Neural cell (in vitro differentiated cells): ENCODE measurements around the gene AICDA. TPM values are rescaled to one million over a fixed set of nuclear protein-coding genes. Genes with fewer than 3 reads are reported as not detected.

Source experiments
- H2AFZ ChIP-seq: fragments of 200-600, 300-800 bp; sonication (generic), shearing (Covaris generic); 2 replicates; pipeline ENCODE4 v1.6.0; 2014; ENCODE audit warnings: low read depth, mild to moderate bottlenecking, antibody characterized with exemption, low read length, moderate library complexity
- H3F3A ChIP-seq: fragments of 200-600 bp; shearing (Covaris generic); 2 replicates; pipeline ENCODE4 v1.6.1; 2016; ENCODE audit warnings: mild to moderate bottlenecking, moderate library complexity, mixed read lengths, antibody characterized with exemption, low read length; ENCODE audit not compliant: insufficient read depth, poor library complexity, severe bottlenecking
- H3K27ac ChIP-seq: fragments of 200-600, 300-800 bp; sonication (generic), shearing (Covaris generic); 2 replicates; pipeline ENCODE4 v1.5.1; 2014; ENCODE audit warnings: mild to moderate bottlenecking, low read length, moderate library complexity
- H3K27me3 ChIP-seq: fragments of 300-800, 200-600 bp; sonication (generic), shearing (Covaris generic); 2 replicates; pipeline ENCODE4 v1.6.0; 2014; ENCODE audit warnings: mild to moderate bottlenecking, low read depth, low read length, moderate library complexity; ENCODE audit not compliant: insufficient read depth
- H3K36me3 ChIP-seq: fragments of 300-800, 200-600 bp; sonication (generic), shearing (Covaris generic); 2 replicates; pipeline ENCODE4 v1.5.1; 2014; ENCODE audit warnings: mild to moderate bottlenecking, antibody characterized with exemption, low read length, moderate library complexity; ENCODE audit not compliant: insufficient read depth
- H3K4me2 ChIP-seq: fragments of 300-800, 200-600 bp; sonication (generic), shearing (Covaris generic); 2 replicates; pipeline ENCODE4 v1.6.0; 2014; ENCODE audit warnings: mild to moderate bottlenecking, low read length
- H3K4me3 ChIP-seq: fragments of 300-800, 200-600 bp; sonication (generic), shearing (Covaris generic); 2 replicates; pipeline ENCODE4 v1.5.1; 2014; ENCODE audit warnings: mild to moderate bottlenecking, low read length, moderate library complexity
- H3K79me2 ChIP-seq: fragments of 200-600 bp; shearing (Covaris generic); replicated peaks from 2 replicates; pipeline ENCODE4 v1.6.0; 2014; ENCODE audit warnings: mild to moderate bottlenecking, low read length, moderate library complexity; ENCODE audit not compliant: insufficient read depth
- H3K9ac ChIP-seq: fragments of 300-800, 200-600 bp; sonication (generic), shearing (Covaris generic); 2 replicates; pipeline ENCODE4 v1.6.1; 2016; ENCODE audit warnings: mild to moderate bottlenecking, low read length, mixed read lengths
- H3K9me2 ChIP-seq: fragments of 200-600 bp; shearing (Covaris generic); 2 replicates; pipeline ENCODE4 v1.6.1; 2016; ENCODE audit warnings: mild to moderate bottlenecking, low read length, mixed read lengths; ENCODE audit not compliant: insufficient read depth
- H3K9me3 ChIP-seq: fragments of 200-600, 300-800 bp; sonication (generic), shearing (Covaris generic); 2 replicates; pipeline ENCODE4 v1.6.1; 2016; ENCODE audit warnings: mild to moderate bottlenecking, mixed run types, low read length, moderate library complexity, mixed read lengths
- H4K20me1 ChIP-seq: fragments of 200-600 bp; shearing (Covaris generic); 2 replicates; pipeline ENCODE4 v1.6.1; 2016; ENCODE audit warnings: mild to moderate bottlenecking, mixed run types; ENCODE audit not compliant: insufficient read depth
- EP300 ChIP-seq: fragments of 450-650 bp; conservative IDR thresholded peaks from 2 replicates; pipeline ENCODE4 v1.6.1; 2014; ENCODE audit warnings: antibody characterized with exemption, mild to moderate bottlenecking, moderate library complexity; ENCODE audit not compliant: poor library complexity, severe bottlenecking
- EZH2 ChIP-seq: fragments of 200-600, 300-800 bp; shearing (Covaris generic), sonication (generic); IDR thresholded peaks from 2 replicates; pipeline ENCODE4 v1.6.1; 2014; ENCODE audit warnings: antibody characterized with exemption, low read length, borderline replicate concordance, mild to moderate bottlenecking; ENCODE audit not compliant: insufficient read depth, poor library complexity, severe bottlenecking
- MXI1 ChIP-seq: fragments of 450-650 bp; conservative IDR thresholded peaks from 2 replicates; pipeline ENCODE4 v1.6.1; 2014; ENCODE audit warnings: antibody characterized with exemption, mild to moderate bottlenecking; ENCODE audit not compliant: poor library complexity, severe bottlenecking
- POLR2AphosphoS5 ChIP-seq: IDR thresholded peaks from 2 replicates; pipeline ENCODE4 v1.6.1; 2012
- RAD21 ChIP-seq: fragments of 450-650 bp; conservative IDR thresholded peaks from 2 replicates; pipeline ENCODE4 v1.6.1; 2014; ENCODE audit warnings: antibody characterized with exemption, mild to moderate bottlenecking, moderate library complexity
- SMC3 ChIP-seq: fragments of 450-650 bp; conservative IDR thresholded peaks from 2 replicates; pipeline ENCODE4 v1.6.1; 2014; ENCODE audit warnings: antibody characterized with exemption, mild to moderate bottlenecking, moderate library complexity; ENCODE audit not compliant: poor library complexity
- TAF1 ChIP-seq: IDR thresholded peaks from 2 replicates; pipeline ENCODE4 v1.6.1; 2012; ENCODE audit warnings: low read depth
- polyA plus RNA-seq: library from polyadenylated mRNA; depleted of rRNA; stranded (reverse); fragments of >200 nt; gene quantifications from 2 replicates; pipeline ENCODE4 v1.2.3, GENCODE V29; 2014
- small RNA-seq, 3 experiments: library from RNA; depleted of rRNA; stranded (forward); fragments of <200 nt; gene quantifications; one replicate each; pipeline ENCODE3, GENCODE V24; 2012
- TF ChIP-seq, protein P1 (sequence below): IDR thresholded peaks from 2 replicates; pipeline ENCODE4 v1.6.1; 2012; ENCODE audit warnings: borderline replicate concordance
- TF ChIP-seq, protein P2 (sequence below): fragments of 450-650 bp; IDR thresholded peaks from 2 replicates; pipeline ENCODE4 v1.5.1; 2014; ENCODE audit warnings: antibody characterized with exemption, mild to moderate bottlenecking, moderate library complexity; ENCODE audit not compliant: poor library complexity, severe bottlenecking

AICDA gene
- polyA plus RNA-seq, 1 donor from 2014 or later = not detected

DNA sequence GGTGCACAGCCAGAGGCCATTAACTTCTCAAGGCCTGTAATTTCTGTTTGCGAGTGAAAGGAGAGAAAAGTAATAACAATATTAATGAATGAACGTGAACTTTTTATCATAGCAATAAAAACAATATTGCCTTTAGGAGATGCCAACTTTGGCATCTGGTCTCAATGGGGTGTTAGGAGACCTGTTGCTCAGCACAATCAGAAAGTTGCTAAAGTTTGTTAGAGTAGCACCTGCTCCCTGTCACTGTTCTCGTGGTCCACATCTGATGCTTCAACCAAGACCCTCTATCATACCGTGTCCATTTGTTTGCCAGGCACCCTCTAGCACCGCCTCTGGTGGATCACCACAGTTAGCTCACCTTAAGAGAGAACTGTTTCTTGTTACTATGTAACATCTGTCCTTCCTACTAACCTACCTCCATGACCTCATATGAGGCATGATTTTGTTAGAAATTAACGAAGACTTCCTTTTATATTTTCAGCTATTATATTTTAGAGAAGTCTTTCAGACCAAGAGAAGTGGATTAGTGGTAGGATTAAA lies 59.5 kb downstream of the AICDA start:
- H3K36me3 ChIP-seq = no peaks in the 10 kb centered on the region
- no peak overlapping the region for H3K9ac ChIP-seq
- H3K27ac ChIP-seq = no peak overlapping the region
- TF ChIP-seq MXI1 = no peak
- TF ChIP-seq, protein P1, sequence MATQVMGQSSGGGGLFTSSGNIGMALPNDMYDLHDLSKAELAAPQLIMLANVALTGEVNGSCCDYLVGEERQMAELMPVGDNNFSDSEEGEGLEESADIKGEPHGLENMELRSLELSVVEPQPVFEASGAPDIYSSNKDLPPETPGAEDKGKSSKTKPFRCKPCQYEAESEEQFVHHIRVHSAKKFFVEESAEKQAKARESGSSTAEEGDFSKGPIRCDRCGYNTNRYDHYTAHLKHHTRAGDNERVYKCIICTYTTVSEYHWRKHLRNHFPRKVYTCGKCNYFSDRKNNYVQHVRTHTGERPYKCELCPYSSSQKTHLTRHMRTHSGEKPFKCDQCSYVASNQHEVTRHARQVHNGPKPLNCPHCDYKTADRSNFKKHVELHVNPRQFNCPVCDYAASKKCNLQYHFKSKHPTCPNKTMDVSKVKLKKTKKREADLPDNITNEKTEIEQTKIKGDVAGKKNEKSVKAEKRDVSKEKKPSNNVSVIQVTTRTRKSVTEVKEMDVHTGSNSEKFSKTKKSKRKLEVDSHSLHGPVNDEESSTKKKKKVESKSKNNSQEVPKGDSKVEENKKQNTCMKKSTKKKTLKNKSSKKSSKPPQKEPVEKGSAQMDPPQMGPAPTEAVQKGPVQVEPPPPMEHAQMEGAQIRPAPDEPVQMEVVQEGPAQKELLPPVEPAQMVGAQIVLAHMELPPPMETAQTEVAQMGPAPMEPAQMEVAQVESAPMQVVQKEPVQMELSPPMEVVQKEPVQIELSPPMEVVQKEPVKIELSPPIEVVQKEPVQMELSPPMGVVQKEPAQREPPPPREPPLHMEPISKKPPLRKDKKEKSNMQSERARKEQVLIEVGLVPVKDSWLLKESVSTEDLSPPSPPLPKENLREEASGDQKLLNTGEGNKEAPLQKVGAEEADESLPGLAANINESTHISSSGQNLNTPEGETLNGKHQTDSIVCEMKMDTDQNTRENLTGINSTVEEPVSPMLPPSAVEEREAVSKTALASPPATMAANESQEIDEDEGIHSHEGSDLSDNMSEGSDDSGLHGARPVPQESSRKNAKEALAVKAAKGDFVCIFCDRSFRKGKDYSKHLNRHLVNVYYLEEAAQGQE = no peak
- TF ChIP-seq EP300 = no peak
- no peak for TF ChIP-seq POLR2AphosphoS5
- TF ChIP-seq, protein P2, sequence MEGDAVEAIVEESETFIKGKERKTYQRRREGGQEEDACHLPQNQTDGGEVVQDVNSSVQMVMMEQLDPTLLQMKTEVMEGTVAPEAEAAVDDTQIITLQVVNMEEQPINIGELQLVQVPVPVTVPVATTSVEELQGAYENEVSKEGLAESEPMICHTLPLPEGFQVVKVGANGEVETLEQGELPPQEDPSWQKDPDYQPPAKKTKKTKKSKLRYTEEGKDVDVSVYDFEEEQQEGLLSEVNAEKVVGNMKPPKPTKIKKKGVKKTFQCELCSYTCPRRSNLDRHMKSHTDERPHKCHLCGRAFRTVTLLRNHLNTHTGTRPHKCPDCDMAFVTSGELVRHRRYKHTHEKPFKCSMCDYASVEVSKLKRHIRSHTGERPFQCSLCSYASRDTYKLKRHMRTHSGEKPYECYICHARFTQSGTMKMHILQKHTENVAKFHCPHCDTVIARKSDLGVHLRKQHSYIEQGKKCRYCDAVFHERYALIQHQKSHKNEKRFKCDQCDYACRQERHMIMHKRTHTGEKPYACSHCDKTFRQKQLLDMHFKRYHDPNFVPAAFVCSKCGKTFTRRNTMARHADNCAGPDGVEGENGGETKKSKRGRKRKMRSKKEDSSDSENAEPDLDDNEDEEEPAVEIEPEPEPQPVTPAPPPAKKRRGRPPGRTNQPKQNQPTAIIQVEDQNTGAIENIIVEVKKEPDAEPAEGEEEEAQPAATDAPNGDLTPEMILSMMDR = no peak
- no peak for TF ChIP-seq TAF1
- no peak for TF ChIP-seq RAD21
- no peak for TF ChIP-seq SMC3
- TF ChIP-seq EZH2 = no peak
- H2AFZ ChIP-seq = no peak overlapping the region
- H3K9me2 ChIP-seq = no peaks in the 10 kb centered on the region
- no peaks in the 10 kb centered on the region for H3K9me3 ChIP-seq
- no peak overlapping the region for H3K4me3 ChIP-seq
- H3K4me2 ChIP-seq = no peak overlapping the region
- H3F3A ChIP-seq = no peaks in the 10 kb centered on the region
- H3K27me3 ChIP-seq = no peaks in the 10 kb centered on the region
- no peaks in the 10 kb centered on the region for H4K20me1 ChIP-seq
- H3K79me2 ChIP-seq = no peaks in the 10 kb centered on the region

Small RNA genes lying within 50 kb of the gene (small RNA-seq; reads per million reads assigned to genes)
- gene RF00019 (0 to 1.2 (median 0) reads per million in 3 experiments), gene RF00564 (0 reads per million in 3 experiments)

Other genes starting within 250 kb of the AICDA start
- gene CLEC6A, start 156.9 kb downstream of the AICDA start, polyA plus RNA-seq = not detected in 2 replicates
- not detected in 2 replicates for gene CLEC4D, start 99.4 kb downstream of the AICDA start, polyA plus RNA-seq
- gene CLEC4E, start 72.0 kb downstream of the AICDA start, polyA plus RNA-seq = not detected in 2 replicates
- not detected in 2 replicates for gene MFAP5, start 50.0 kb upstream of the AICDA start, polyA plus RNA-seq
- 376 and 393 TPM in 2 replicates for gene RIMKLB, start 85.1 kb upstream of the AICDA start, polyA plus RNA-seq
- 0.08 TPM in 1 of 2 replicates, not detected in the other for gene A2ML1, start 209.8 kb upstream of the AICDA start, polyA plus RNA-seq